Temporal lobe (tissue), 1 donor: ENCODE measurements around the gene MACROH2A2. TPM values are rescaled to one million over a fixed set of nuclear protein-coding genes. Genes with fewer than 3 reads are reported as not detected.

ENCODE experiments used
- total RNA-seq: library from RNA; depleted of rRNA; stranded (reverse); fragments of >200 nt; gene quantifications from one replicate; pipeline ENCODE4 v1.2.3, GENCODE V29; 2014

Gene MACROH2A2
- total RNA-seq, 1 donor from 2014 or later = 30.7 TPM

Other genes with a start within 250 kb of the MACROH2A2 start
- 3.9 TPM for gene AIFM2, start 80.0 kb downstream of the MACROH2A2 start, total RNA-seq
- gene TYSND1, start 93.9 kb downstream of the MACROH2A2 start, total RNA-seq = 5.2 TPM
- 109 TPM for gene SAR1A, start 117.7 kb downstream of the MACROH2A2 start, total RNA-seq
- gene PPA1, start 180.6 kb downstream of the MACROH2A2 start, total RNA-seq = 213 TPM
- 1.5 TPM for gene NPFFR1, start 231.2 kb downstream of the MACROH2A2 start, total RNA-seq